Measurements from ENCODE around the gene GRIN2A. TPM values are rescaled to one million over a fixed set of nuclear protein-coding genes. Genes with fewer than 3 reads are reported as not detected.

The GRIN2A gene
- total RNA-seq, 2 donors from 2014 or later, result 0.26 to 21.4 TPM

- no peak for TF ChIP-seq POLR2A (IDR thresholded peaks at IDR 0.05)
- no peak for TF ChIP-seq CTCF (IDR thresholded peaks at IDR 0.05)
- Histone ChIP-seq H3K36me3 (replicated peaks in 1 of 2; ENCODE audit: insufficient read depth in 1 of 2, low read depth in 2 of 2) (no peaks in the 10 kb centered on the region), H3K27me3 (no peaks in the 10 kb centered on the region), H3K4me3 (no peak overlapping the region), H3K4me1 (no peaks in the 10 kb centered on the region), H3K9me3 (no peaks in the 10 kb centered on the region), H3K27ac (no peak overlapping the region)
- intact Hi-C loops (cut with DNase I), result no loop called here
- no peak for DNase-seq
- ATAC-seq, result no peak
- whole genome bisulfite sequencing, 2 donors, result 53 to 66% methylated on average over 7 of the region's 7 CpGs
Measured at GRCh38 chr16:9874219-9874618, 308.0 kb downstream of the GRIN2A start.

- intact Hi-C loops (cut with DNase I), result no loop called here
Measured at GRCh38 chr16:9870962-9871361, 311.3 kb downstream of the GRIN2A start.

GRCh38 chr16:9869776-9870175 is 312.5 kb downstream of the GRIN2A start:
- Histone ChIP-seq H3K27me3 (no peaks in the 10 kb centered on the region), H3K4me3 (no peak overlapping the region), H3K4me1 (no peaks in the 10 kb centered on the region), H3K36me3 (replicated peaks in 1 of 2; ENCODE audit: insufficient read depth in 1 of 2, low read depth in 2 of 2) (no peaks in the 10 kb centered on the region), H3K9me3 (no peaks in the 10 kb centered on the region), H3K27ac (no peak overlapping the region)
- ATAC-seq (no peak), DNase-seq (no peak)
- WGBS, 2 donors, result 86 to 92% methylated on average over 3 of the region's 3 CpGs
- intact Hi-C loops (cut with DNase I), result no loop called here
- TF ChIP-seq POLR2A (IDR thresholded peaks at IDR 0.05) (no peak), CTCF (IDR thresholded peaks at IDR 0.05) (no peak)

More at GRCh38 chr16:9870962-9871361, 311.3 kb downstream of the GRIN2A start:
- Histone ChIP-seq H3K36me3 (replicated peaks in 1 of 2; ENCODE audit: insufficient read depth in 1 of 2, low read depth in 2 of 2) (no peaks in the 10 kb centered on the region), H3K27ac (no peak overlapping the region), H3K27me3 (no peaks in the 10 kb centered on the region), H3K4me1 (no peaks in the 10 kb centered on the region), H3K9me3 (no peaks in the 10 kb centered on the region), H3K4me3 (no peak overlapping the region)
- DNase-seq (no peak), ATAC-seq (no peak)
- no peak for TF ChIP-seq CTCF (IDR thresholded peaks at IDR 0.05)
- TF ChIP-seq POLR2A (IDR thresholded peaks at IDR 0.05), result no peak
- WGBS, 2 donors, result 57 to 75% methylated on average over 2 of the region's 2 CpGs

GRCh38 chr16:9868606-9869149 is 313.6 kb downstream of the GRIN2A start:
- WGBS, 2 donors, result 70 to 79% methylated on average over 2 of the region's 2 CpGs
- no peak for TF ChIP-seq CTCF (IDR thresholded peaks at IDR 0.05)
- no peak for TF ChIP-seq POLR2A (IDR thresholded peaks at IDR 0.05)
- no peak for ATAC-seq

GRCh38 chr16:9867176-9867575 is 315.1 kb downstream of the GRIN2A start:
- Histone ChIP-seq H3K27me3 (no peaks in the 10 kb centered on the region), H3K27ac (no peak overlapping the region), H3K4me3 (no peak overlapping the region), H3K36me3 (replicated peaks in 1 of 2; ENCODE audit: insufficient read depth in 1 of 2, low read depth in 2 of 2) (no peaks in the 10 kb centered on the region), H3K9me3 (no peaks in the 10 kb centered on the region), H3K4me1 (no peaks in the 10 kb centered on the region)
- DNase-seq (no peak), ATAC-seq (no peak)
- TF ChIP-seq POLR2A (IDR thresholded peaks at IDR 0.05) (no peak), CTCF (IDR thresholded peaks at IDR 0.05) (no peak)
- intact Hi-C loops (cut with DNase I), result no loop called here
- 88 to 96% methylated on average over 1 of the region's 1 CpG for WGBS, 2 donors

More at GRCh38 chr16:9868606-9869149, 313.6 kb downstream of the GRIN2A start:
- H3K4me3 ChIP-seq, result no peak overlapping the region
- H3K4me1 ChIP-seq, result no peaks in the 10 kb centered on the region
- no peak for DNase-seq
- no peaks in the 10 kb centered on the region for H3K36me3 ChIP-seq (replicated peaks in 1 of 2; ENCODE audit: insufficient read depth in 1 of 2, low read depth in 2 of 2)
- no peaks in the 10 kb centered on the region for H3K27me3 ChIP-seq
- no peaks in the 10 kb centered on the region for H3K9me3 ChIP-seq
- intact Hi-C loops (cut with DNase I), result no loop called here
- no peak overlapping the region for H3K27ac ChIP-seq

Data from body of pancreas (tissue), 4 donors.